GM12878 (cell line): Measurements from ENCODE around the gene ADNP2. TPM values are rescaled to one million over a fixed set of nuclear protein-coding genes. Genes with fewer than 3 reads are reported as not detected.
A peak's percentile ranks its signal among the peaks of the same experiment; 100 is the strongest.

Experiments
- ASH2L ChIP-seq: fragments of 300-600, 200-600 bp; sonication (generic); IDR thresholded peaks from 2 replicates; pipeline ENCODE4 v1.6.1; 2017; ENCODE audit warnings: low read depth, mild to moderate bottlenecking, borderline replicate concordance
- ATF2 ChIP-seq: IDR thresholded peaks from 2 replicates; pipeline ENCODE4 v1.6.1; 2012; ENCODE audit warnings: low read length, inconsistent platforms
- ATF7 ChIP-seq: fragments of 450-650 bp; IDR thresholded peaks from 2 replicates; pipeline ENCODE4 v1.6.1; 2016; ENCODE audit warnings: low read depth, mild to moderate bottlenecking
- BACH1 ChIP-seq: fragments of 450-650 bp; IDR thresholded peaks from 2 replicates; pipeline ENCODE4 v1.6.1; 2017; ENCODE audit warnings: mild to moderate bottlenecking, borderline replicate concordance
- CBFB ChIP-seq: IDR thresholded peaks from 2 replicates; pipeline ENCODE4 v1.6.1; 2016; ENCODE audit warnings: antibody characterized with exemption, low read depth
- CBX5 ChIP-seq: sonication (generic); IDR thresholded peaks from 2 replicates; pipeline ENCODE4 v1.6.1; 2016; ENCODE audit warnings: low read depth, moderate library complexity, mild to moderate bottlenecking, inconsistent platforms
- CUX1 ChIP-seq: IDR thresholded peaks from 2 replicates; pipeline ENCODE4 v1.6.1; 2012; ENCODE audit warnings: improper control_type of control experiment, low read depth, low read length; ENCODE audit not compliant: insufficient replicate concordance
- EGR1 ChIP-seq, 2 experiments: IDR thresholded peaks; 1 replicate in 1 of 2; 2 replicates in 1 of 2; pipeline ENCODE4 v1.6.1; 2011 to 2012; ENCODE audit warnings: low read depth in 2 of 2, low read length in 2 of 2, borderline replicate concordance in 1 of 2, mild to moderate bottlenecking in 1 of 2, moderate library complexity in 1 of 2
- GABPA ChIP-seq: IDR thresholded peaks from 2 replicates; pipeline ENCODE4 v1.6.1; 2014; ENCODE audit warnings: antibody characterized with exemption, low read depth, mild to moderate bottlenecking, inconsistent platforms
- HSF1 ChIP-seq: fragments of 150-350 bp; IDR thresholded peaks from 2 replicates; pipeline ENCODE4 v1.6.1; 2014; ENCODE audit warnings: mild to moderate bottlenecking, low read depth, low read length
- KAT2A ChIP-seq: conservative IDR thresholded peaks from 2 replicates; pipeline ENCODE4 v1.6.1; 2011; ENCODE audit warnings: low read depth, low read length; ENCODE audit not compliant: control insufficient read depth
- NFYA ChIP-seq: IDR thresholded peaks from 2 replicates; pipeline ENCODE4 v1.6.1; 2011; ENCODE audit warnings: low read depth, mild to moderate bottlenecking, low read length, improper control_type of control experiment, borderline replicate concordance
- NR2C1 ChIP-seq: fragments of 450-650 bp; IDR thresholded peaks from 2 replicates; pipeline ENCODE4 v1.6.1; 2017; ENCODE audit warnings: antibody characterized with exemption, mild to moderate bottlenecking, moderate library complexity
- PAX5 ChIP-seq: IDR thresholded peaks from 2 replicates; pipeline ENCODE4 v1.6.1; 2011; ENCODE audit warnings: low read depth, low read length, borderline replicate concordance
- PKNOX1 ChIP-seq: fragments of 450-650 bp; IDR thresholded peaks from 2 replicates; pipeline ENCODE4 v1.6.1; 2016; ENCODE audit warnings: mild to moderate bottlenecking
- USF1 ChIP-seq: IDR thresholded peaks from 2 replicates; pipeline ENCODE4 v1.6.1; 2011; ENCODE audit warnings: borderline replicate concordance, low read depth, mild to moderate bottlenecking, moderate library complexity, mixed read lengths, low read length; ENCODE audit not compliant: insufficient read depth; ENCODE audit errors: extremely low read length
- YBX1 ChIP-seq: fragments of 450-650 bp; IDR thresholded peaks from 2 replicates; pipeline ENCODE4 v1.6.1; 2016; ENCODE audit warnings: antibody characterized with exemption
- ZNF207 ChIP-seq: fragments of 450-650 bp; IDR thresholded peaks from 2 replicates; pipeline ENCODE4 v1.6.1; 2014; ENCODE audit warnings: antibody characterized with exemption, mild to moderate bottlenecking, borderline replicate concordance
- ZNF217 ChIP-seq: fragments of 450-650 bp; IDR thresholded peaks from 2 replicates; pipeline ENCODE4 v1.6.1; 2017; ENCODE audit warnings: antibody characterized with exemption, mild to moderate bottlenecking
- polyA plus RNA-seq, 11 experiments: library from polyadenylated mRNA; depleted of rRNA in 4 of 11; unstranded in 6 of 11; stranded (reverse) in 5 of 11; fragments of >200 nt; fragmentation: Nextera tagmentation in 4 of 11; fragmentation: Illumina TruSeq in 1 of 11; extraction: Ambion mirVana in 4 of 11; extraction: Trizol in 1 of 11; gene quantifications; 1 replicate in 1 of 11; 2 replicates in 10 of 11; pipeline versions ENCODE4 v1.2.1 to v1.2.3, GENCODE V29; 2011 to 2016; ENCODE audit warnings: inconsistent platforms in 2 of 11, missing spikeins in 2 of 11, low read depth in 1 of 11
- total RNA-seq, 4 experiments: library from RNA; depleted of rRNA in 3 of 4; stranded (reverse); fragments of >200 nt in 3 of 4; fragmentation: Illumina TruSeq in 1 of 4; extraction: Trizol in 1 of 4; gene quantifications; 2 replicates each; pipeline versions ENCODE4 v1.2.1 to v1.2.3, GENCODE V29; 2013 to 2021

ADNP2 gene
- total and polyA plus RNA-seq, 10 of the 15 experiments (the other 5 are each of a cell fraction or from before 2014, with no cell fraction given), result 3.7 to 25.1 (median 13.0) TPM

- no peak for TF ChIP-seq NFYA
- TF ChIP-seq ASH2L, result no peak
- no peak for TF ChIP-seq HSF1
- 0 out of 2 replicates have a peak, but pooled peaks have one; percentile 10 for TF ChIP-seq ZNF217
- no peak for TF ChIP-seq PAX5
- peak; percentile 86 for TF ChIP-seq USF1
- peak; percentile 99 for TF ChIP-seq ATF7
- peak; percentile 91 for TF ChIP-seq ATF2
- no peak for TF ChIP-seq CBX5
- TF ChIP-seq YBX1, result no peak
- TF ChIP-seq CBFB, result peak; percentile 51; the same call in 1 of the 2 replicates
- peak; percentile 29; the same call in 1 of the 2 replicates for TF ChIP-seq BACH1
- no peak for TF ChIP-seq CUX1
- no peak for TF ChIP-seq NR2C1
- TF ChIP-seq GABPA, result peak; percentile 69
- peak; percentile 73 for TF ChIP-seq PKNOX1
- TF ChIP-seq ZNF207, result peak; percentile 59; the same call in 1 of the 2 replicates
- no peak for TF ChIP-seq EGR1 (IDR thresholded peaks at IDR 0.05; ENCODE audit: borderline replicate concordance in 1 of 2, low read depth in 2 of 2, low read length in 2 of 2)
- TF ChIP-seq KAT2A, result no peak
Measured at GRCh38 chr18:80108739-80109675, at the start of gene ADNP2 (continued).
